B cell (primary cell): ENCODE results near the gene POLN.

Source experiments
- CTCF ChIP-seq: fragments of 200-600 bp; IDR thresholded peaks from one replicate; pipeline ENCODE4 v1.8.0; 2022; ENCODE audit warnings: antibody characterized with exemption, mild to moderate bottlenecking
- EZH2 ChIP-seq: IDR thresholded peaks from 2 replicates; pipeline ENCODE4 v1.6.1; 2012; ENCODE audit warnings: borderline replicate concordance, low read depth, mild to moderate bottlenecking, moderate library complexity, low read length; ENCODE audit not compliant: insufficient read depth, poor library complexity, severe bottlenecking

GRCh38 chr4:2069161-2069971 is 172.6 kb downstream of the POLN start:
- TF ChIP-seq CTCF, result no peak
- no peak for TF ChIP-seq EZH2
